MCF 10A (cell line): ENCODE measurements around the gene PSG2. TPM values are rescaled to one million over a fixed set of nuclear protein-coding genes. Genes with fewer than 3 reads are reported as not detected.
"Not testable (repeated sequence)": the region's sequence is repeated elsewhere in the genome, so short reads cannot be mapped to it uniquely, and the experiment has no call there.

ENCODE experiments used
- Bru-seq: library from RNA; stranded (reverse); fragments of 400-500 nt; gene quantifications from one replicate; lab custom pipeline; 2021; lab: Mats Ljungman, UMichigan
- BruChase-seq, 2 experiments: library from RNA; stranded (reverse); fragments of 400-500 nt; gene quantifications; one replicate each; lab custom pipeline; 2021; lab: Mats Ljungman, UMichigan
- BruUV-seq: library from RNA; stranded (reverse); fragments of 400-500 nt; replicated peaks from 2 replicates; lab custom pipeline; 2021; lab: Mats Ljungman, UMichigan
- CTCF ChIA-PET: fragments of 300-600 bp; sonication (Branson Sonifier 250); formaldehyde crosslinking; extraction: SDS; loops from one replicate; lab custom pipeline; 2021; ENCODE audit warnings: antibody characterized with exemption, inconsistent platforms; lab: Yijun Ruan, JAX
- POLR2A ChIA-PET: fragments of 300-600, 350-650 bp; sonication (Branson Sonifier 250); formaldehyde crosslinking; extraction: SDS; loops from one replicate; lab custom pipeline; 2020; ENCODE audit warnings: antibody characterized with exemption, inconsistent platforms; lab: Yijun Ruan, JAX
- DNase-seq: peaks from one replicate; pipeline ENCODE4 v3.0.0-alpha.2; 2018; ENCODE audit not compliant: unreplicated experiment
- H3K27ac Mint-ChIP-seq: one replicate; pipeline ENCODE4 v1.8.0; 2022; ENCODE audit warnings: mild to moderate bottlenecking, low read depth, mixed read lengths; ENCODE audit not compliant: unreplicated experiment
- H3K27me3 Mint-ChIP-seq: one replicate; pipeline ENCODE4 v1.8.0; 2022; ENCODE audit warnings: mixed read lengths; ENCODE audit not compliant: insufficient read depth, unreplicated experiment
- H3K36me3 Mint-ChIP-seq: one replicate; pipeline ENCODE4 v1.8.0; 2022; ENCODE audit warnings: mild to moderate bottlenecking, moderate library complexity, mixed read lengths; ENCODE audit not compliant: insufficient read depth, unreplicated experiment
- H3K4me1 Mint-ChIP-seq: one replicate; pipeline ENCODE4 v1.8.0; 2022; ENCODE audit warnings: mixed read lengths; ENCODE audit not compliant: insufficient read depth, unreplicated experiment
- H3K4me3 Mint-ChIP-seq: one replicate; pipeline ENCODE4 v1.8.0; 2022; ENCODE audit warnings: mild to moderate bottlenecking, moderate library complexity, mixed read lengths; ENCODE audit not compliant: unreplicated experiment
- H3K9me3 Mint-ChIP-seq: one replicate; pipeline ENCODE4 v1.8.0; 2022; ENCODE audit warnings: mixed read lengths; ENCODE audit not compliant: unreplicated experiment
- intact Hi-C: fragments of 100-400 bp; cut with micrococcal nuclease; formaldehyde crosslinking; loops from 2 replicates; pipeline ENCODE4 v1.14.1; 2022
- long read RNA-seq: library from polyadenylated mRNA; stranded (forward); transcript quantifications from one replicate; pipeline ENCODE4 v2.0.0, GENCODE V29; 2022
- total RNA-seq: library from RNA; stranded (reverse); gene quantifications from 2 replicates; pipeline ENCODE4 v1.2.3, GENCODE V29; 2022
- TF ChIP-seq, protein P1 (sequence below): fragments of 200-600 bp; IDR thresholded peaks from one replicate; pipeline ENCODE4 v1.8.0; 2022; ENCODE audit warnings: antibody characterized with exemption, mild to moderate bottlenecking; ENCODE audit not compliant: unreplicated experiment

The PSG2 gene
- total RNA-seq (not detected in 2 replicates), Bru-seq, nascent RNA (percentile 13 among the genes with signal in this experiment), BruChase-seq, experiment 1, labeled RNA remaining after a 6-hour chase (percentile 5 among the genes with signal in this experiment), BruChase-seq, experiment 2, labeled RNA remaining after a 2-hour chase (not detected)
- long read RNA-seq, partial matches to known transcripts = 0 of 1 reads
- long read RNA-seq, other reads (novel, unspliced or antisense) = 1 of 1 reads

DNA sequence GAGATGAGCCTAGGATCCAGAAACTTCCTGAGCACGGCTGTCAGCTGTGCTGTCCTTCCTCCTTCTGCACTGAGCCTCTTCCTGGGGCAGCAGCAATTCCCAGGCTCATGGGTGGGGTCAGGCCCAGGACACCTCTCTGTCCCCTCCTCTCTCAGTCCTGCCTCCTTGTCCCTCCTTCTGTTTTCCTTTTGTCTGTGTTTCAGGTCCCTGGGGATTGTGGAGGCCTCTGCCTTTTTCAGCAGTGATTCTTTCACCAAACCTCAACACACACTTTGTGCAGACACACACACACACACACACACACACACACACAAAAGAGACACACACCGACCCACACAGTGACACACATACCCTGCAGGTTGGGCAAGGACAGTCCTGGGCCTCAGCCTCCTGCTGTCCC is at the start of gene PSG2:
PSG2 (minus strand) TSS at position 101 of the 400 bp plus-strand sequence. CDS start 132 bp downstream, outside the sequence.
- H3K4me3 Mint-ChIP-seq, intact Hi-C loops, BruUV-seq, POLR2A ChIA-PET, H3K27me3 Mint-ChIP-seq, H3K27ac Mint-ChIP-seq, H3K9me3 Mint-ChIP-seq, DNase-seq, H3K36me3 Mint-ChIP-seq: not testable (repeated sequence)
- peaks cover 10% of the 10 kb centered on the region for H3K4me1 Mint-ChIP-seq
- CTCF ChIA-PET = interaction anchor here (1.4 to 1.8 kb wide), 2 partner anchors 137 to 148 kb away, joined by 4 read pairs; no protein-coding TSS in a partner anchor

DNA sequence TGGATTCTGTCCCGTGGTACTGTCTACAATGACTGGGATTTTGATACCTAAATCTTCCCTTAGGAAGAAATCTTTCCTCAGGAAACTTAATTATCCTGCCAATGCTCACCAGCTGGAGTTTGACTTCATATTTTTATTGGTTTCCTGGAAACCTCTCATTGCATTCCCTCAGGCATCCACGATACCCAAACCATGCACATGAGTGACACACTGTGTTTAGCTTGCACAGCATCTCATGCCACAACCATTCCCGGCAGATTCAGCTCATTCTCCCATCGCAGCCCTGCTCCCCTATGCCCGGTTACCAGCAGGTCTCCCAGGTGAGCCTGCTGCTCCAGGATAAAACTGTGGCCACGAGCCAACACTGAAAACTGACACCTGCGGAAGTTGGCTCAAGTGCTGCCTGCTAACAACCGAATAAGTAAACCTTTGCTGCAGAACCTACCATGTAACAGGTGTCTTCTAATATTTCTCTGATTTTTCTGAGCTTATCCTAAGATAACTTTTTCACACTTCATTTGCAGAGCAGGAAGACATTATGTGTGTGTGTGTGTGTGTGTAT is 48.9 kb upstream of the PSG2 start:
- DNase-seq = peak; percentile 74
- H3K9me3 Mint-ChIP-seq, BruUV-seq, intact Hi-C loops, H3K27me3 Mint-ChIP-seq, H3K36me3 Mint-ChIP-seq, H3K27ac Mint-ChIP-seq, H3K4me3 Mint-ChIP-seq: not testable (repeated sequence)
- H3K4me1 Mint-ChIP-seq = peaks cover 37% of the 10 kb centered on the region
- POLR2A ChIA-PET = interaction anchor here (0.8 kb wide), 1 partner anchor 17 kb away, joined by 7 read pairs; no protein-coding TSS in a partner anchor
- CTCF ChIA-PET = interaction anchor here (0.5 to 0.6 kb wide), 2 partner anchors 60 to 1070 kb away, joined by 3 read pairs; no protein-coding TSS in a partner anchor

DNA sequence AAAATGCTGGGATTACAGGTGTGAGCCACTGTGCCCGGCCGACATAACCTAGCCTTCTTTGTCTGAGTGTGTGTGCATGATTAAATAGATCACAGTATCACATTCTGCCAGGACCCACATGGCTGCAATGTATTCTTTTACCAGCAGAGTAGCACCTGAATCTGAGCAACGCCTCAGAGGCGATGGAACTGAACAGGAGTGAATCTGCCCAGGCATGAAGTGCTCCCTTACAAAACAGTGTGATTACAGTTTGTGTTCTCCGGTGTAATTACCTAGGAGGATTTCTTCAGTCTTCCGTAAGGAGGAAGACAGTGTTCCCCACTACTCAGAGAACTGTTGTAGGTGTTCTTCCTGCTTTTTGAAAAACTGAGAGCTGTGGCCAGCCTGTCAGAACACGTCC is 46.7 kb upstream of the PSG2 start:
- ChIA-PET POLR2A (interaction anchor here (0.6 to 1.7 kb wide), 5 partner anchors 9 to 76 kb away, joined by 3 to 5 read pairs (median 3); partner anchors contain the start of gene PSG4), CTCF (interaction anchor here (0.7 to 1.2 kb wide), 2 partner anchors 12 to 25 kb away, joined by 3 read pairs; no protein-coding TSS in a partner anchor)
- H3K27me3 Mint-ChIP-seq, H3K36me3 Mint-ChIP-seq, intact Hi-C loops, H3K9me3 Mint-ChIP-seq, BruUV-seq: not testable (repeated sequence)
- peaks cover 37% of the 10 kb centered on the region for H3K4me1 Mint-ChIP-seq
- H3K27ac Mint-ChIP-seq = peak overlapping the region; percentile 92
- DNase-seq = peak; percentile 69
- peak overlapping the region; percentile 12 for H3K4me3 Mint-ChIP-seq

DNA sequence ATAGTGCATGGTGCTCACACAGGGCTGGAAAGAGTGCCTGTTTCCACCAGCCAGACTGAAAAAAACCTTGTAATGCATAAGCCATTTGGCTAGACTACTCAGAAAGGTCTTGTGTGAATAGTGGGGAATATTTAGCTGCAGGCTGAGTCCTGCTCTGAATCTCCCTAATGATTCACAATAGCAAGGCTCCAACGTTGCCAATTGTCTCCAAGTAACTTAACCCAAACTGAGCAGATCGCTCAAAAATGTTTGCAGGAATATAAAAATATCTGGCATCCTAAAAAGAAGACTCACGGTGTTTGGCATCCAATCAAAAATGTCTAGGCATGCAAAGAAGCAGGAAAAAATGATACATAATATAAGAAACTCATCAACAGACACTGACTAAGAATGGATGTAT is 44.8 kb upstream of the PSG2 start:
- H3K27me3 Mint-ChIP-seq, H3K36me3 Mint-ChIP-seq, POLR2A ChIA-PET, BruUV-seq, H3K9me3 Mint-ChIP-seq, H3K4me3 Mint-ChIP-seq, intact Hi-C loops, CTCF ChIA-PET: not testable (repeated sequence)
- Mint-ChIP-seq H3K4me1 (peaks cover 32% of the 10 kb centered on the region), H3K27ac (peak overlapping the region; percentile 54)
- peak; percentile 55 for DNase-seq

DNA sequence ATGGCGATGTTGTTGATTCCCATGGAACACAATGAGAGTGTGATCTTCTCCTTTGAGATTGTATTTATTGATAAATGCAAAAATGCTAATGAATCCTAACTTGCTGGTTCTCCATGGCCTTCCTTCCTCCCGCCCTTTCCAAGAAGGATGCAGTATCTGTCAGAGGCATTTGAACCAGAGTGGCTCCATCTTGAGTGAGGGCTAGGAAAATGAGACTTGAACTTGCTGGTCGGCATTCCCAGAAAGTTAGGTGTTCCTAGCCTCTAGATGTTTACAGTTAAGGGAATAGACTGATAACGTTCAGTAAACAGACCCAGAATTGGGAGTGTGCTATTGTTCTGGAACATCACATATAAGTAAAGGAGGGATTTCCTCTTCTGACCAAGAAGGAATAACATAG is 44.2 kb upstream of the PSG2 start:
- no peak overlapping the region for H3K4me3 Mint-ChIP-seq
- DNase-seq = no peak
- H3K9me3 Mint-ChIP-seq = no peaks in the 10 kb centered on the region
- peak overlapping the region; percentile 54 for H3K27ac Mint-ChIP-seq
- no TSS peak for BruUV-seq
- H3K27me3 Mint-ChIP-seq = no peaks in the 10 kb centered on the region
- TF ChIP-seq, protein P1, sequence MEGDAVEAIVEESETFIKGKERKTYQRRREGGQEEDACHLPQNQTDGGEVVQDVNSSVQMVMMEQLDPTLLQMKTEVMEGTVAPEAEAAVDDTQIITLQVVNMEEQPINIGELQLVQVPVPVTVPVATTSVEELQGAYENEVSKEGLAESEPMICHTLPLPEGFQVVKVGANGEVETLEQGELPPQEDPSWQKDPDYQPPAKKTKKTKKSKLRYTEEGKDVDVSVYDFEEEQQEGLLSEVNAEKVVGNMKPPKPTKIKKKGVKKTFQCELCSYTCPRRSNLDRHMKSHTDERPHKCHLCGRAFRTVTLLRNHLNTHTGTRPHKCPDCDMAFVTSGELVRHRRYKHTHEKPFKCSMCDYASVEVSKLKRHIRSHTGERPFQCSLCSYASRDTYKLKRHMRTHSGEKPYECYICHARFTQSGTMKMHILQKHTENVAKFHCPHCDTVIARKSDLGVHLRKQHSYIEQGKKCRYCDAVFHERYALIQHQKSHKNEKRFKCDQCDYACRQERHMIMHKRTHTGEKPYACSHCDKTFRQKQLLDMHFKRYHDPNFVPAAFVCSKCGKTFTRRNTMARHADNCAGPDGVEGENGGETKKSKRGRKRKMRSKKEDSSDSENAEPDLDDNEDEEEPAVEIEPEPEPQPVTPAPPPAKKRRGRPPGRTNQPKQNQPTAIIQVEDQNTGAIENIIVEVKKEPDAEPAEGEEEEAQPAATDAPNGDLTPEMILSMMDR = no peak
- intact Hi-C loops = no loop called here
- peaks cover 31% of the 10 kb centered on the region for H3K4me1 Mint-ChIP-seq
- POLR2A ChIA-PET = interaction anchor here (0.6 kb wide), 1 partner anchor 637 kb away, joined by 3 read pairs; no protein-coding TSS in a partner anchor
- CTCF ChIA-PET = no interaction called here
- no peaks in the 10 kb centered on the region for H3K36me3 Mint-ChIP-seq
